A673 (cell line): ENCODE data around the gene MYO1D.

Experiments
- CTCF ChIP-seq: fragments of 300-800, 200-600 bp; sonication (generic); conservative IDR thresholded peaks from 2 replicates; pipeline ENCODE4 v1.5.1; 2017; ENCODE audit warnings: low read depth, mild to moderate bottlenecking, antibody characterized with exemption, low read length, moderate library complexity, mixed read lengths
- EZH2 ChIP-seq: fragments of 200-600 bp; sonication (generic); IDR thresholded peaks from 2 replicates; pipeline ENCODE4 v1.6.1; 2017; ENCODE audit warnings: borderline replicate concordance, low read depth, mild to moderate bottlenecking, mixed read lengths, antibody characterized with exemption, low read length; ENCODE audit not compliant: poor library complexity, severe bottlenecking

GRCh38 chr17:32689348-32689747, 187.6 kb downstream of the MYO1D start:
- no peak for TF ChIP-seq CTCF
- TF ChIP-seq EZH2, result no peak
